ENCODE results near the gene ATP9B. TPM values are rescaled to one million over a fixed set of nuclear protein-coding genes. Genes with fewer than 3 reads are reported as not detected.
A peak's percentile ranks its signal among the peaks of the same experiment; 100 is the strongest.

ATP9B gene
- total RNA-seq, 1 donor from 2014 or later = 10.8 TPM

GRCh38 chr18:79377187-79377891 is 308.1 kb downstream of the ATP9B start:
- DNase-seq (ENCODE audit: low read depth) = no peak
- TF ChIP-seq CTCF (IDR thresholded peaks at IDR 0.05; ENCODE audit: insufficient read depth, low read length, severe bottlenecking) = no peak
- H3K4me3 ChIP-seq (ENCODE audit: low read depth, low read length) = no peak overlapping the region
- H3K36me3 ChIP-seq (ENCODE audit: control insufficient read depth, insufficient read depth, low read length) = peaks cover 3% of the 10 kb centered on the region
- no peaks in the 10 kb centered on the region for H3K27me3 ChIP-seq (ENCODE audit: control insufficient read depth, insufficient read depth, low read length)
- FAIRE-seq = no peak

- Histone ChIP-seq H3K27me3 (ENCODE audit: control insufficient read depth, insufficient read depth, low read length) (no peaks in the 10 kb centered on the region), H3K4me3 (ENCODE audit: low read depth, low read length) (no peak overlapping the region), H3K36me3 (ENCODE audit: control insufficient read depth, insufficient read depth, low read length) (peaks cover 3% of the 10 kb centered on the region)
- DNase-seq (ENCODE audit: low read depth) = peak; percentile 51
- peak; percentile 99 for TF ChIP-seq CTCF (IDR thresholded peaks at IDR 0.05; ENCODE audit: insufficient read depth, low read length, severe bottlenecking)
- FAIRE-seq = no peak
These were observed 309.5 kb downstream of the ATP9B start for GRCh38 chr18:79378536-79379250.

- TF ChIP-seq CTCF (IDR thresholded peaks at IDR 0.05; ENCODE audit: insufficient read depth, low read length, severe bottlenecking) = no peak
- FAIRE-seq (no peak), DNase-seq (ENCODE audit: low read depth) (no peak)
- no peaks in the 10 kb centered on the region for H3K27me3 ChIP-seq (ENCODE audit: control insufficient read depth, insufficient read depth, low read length)
- H3K4me3 ChIP-seq (ENCODE audit: low read depth, low read length) = no peak overlapping the region
- H3K36me3 ChIP-seq (ENCODE audit: control insufficient read depth, insufficient read depth, low read length) = peaks cover 3% of the 10 kb centered on the region
These were observed 310.2 kb downstream of the ATP9B start for GRCh38 chr18:79379251-79379905.

- Histone ChIP-seq H3K4me3 (ENCODE audit: low read depth, low read length) (no peak overlapping the region), H3K27me3 (ENCODE audit: control insufficient read depth, insufficient read depth, low read length) (no peaks in the 10 kb centered on the region), H3K36me3 (ENCODE audit: control insufficient read depth, insufficient read depth, low read length) (peaks cover 1% of the 10 kb centered on the region)
- no peak for DNase-seq (ENCODE audit: low read depth)
- TF ChIP-seq CTCF (IDR thresholded peaks at IDR 0.05; ENCODE audit: insufficient read depth, low read length, severe bottlenecking) = no peak
- FAIRE-seq = no peak
These were observed 311.0 kb downstream of the ATP9B start for GRCh38 chr18:79379931-79380815.
